KOPT-K1 (cell line): ENCODE data around the gene TRDN.
"Not testable (repeated sequence)": the region's sequence is repeated elsewhere in the genome, so short reads cannot be mapped to it uniquely, and the experiment has no call there.

Experiments
- H3K27ac ChIP-seq: fragments of 200-600 bp; sonication (generic); 2 replicates; pipeline ENCODE4 v1.5.1; 2016; ENCODE audit warnings: antibody characterized with exemption, mild to moderate bottlenecking, low read depth, low read length; ENCODE audit not compliant: poor library complexity, severe bottlenecking
- H3K36me3 ChIP-seq: fragments of 200-600 bp; sonication (generic); 2 replicates; pipeline ENCODE4 v1.5.1; 2017; ENCODE audit warnings: antibody characterized with exemption, mild to moderate bottlenecking, low read length, moderate library complexity; ENCODE audit not compliant: insufficient read depth
- H3K9me3 ChIP-seq: fragments of 200-600 bp; sonication (generic); 2 replicates; pipeline ENCODE4 v1.5.1; 2017; ENCODE audit warnings: antibody characterized with exemption, low read length, mild to moderate bottlenecking; ENCODE audit not compliant: insufficient read depth, poor library complexity, severe bottlenecking

Gene TRDN

GRCh38 chr6:123453071-123453470, 183.7 kb downstream of the TRDN start:
- H3K36me3 ChIP-seq, H3K27ac ChIP-seq, H3K9me3 ChIP-seq: not testable (repeated sequence)

DNA sequence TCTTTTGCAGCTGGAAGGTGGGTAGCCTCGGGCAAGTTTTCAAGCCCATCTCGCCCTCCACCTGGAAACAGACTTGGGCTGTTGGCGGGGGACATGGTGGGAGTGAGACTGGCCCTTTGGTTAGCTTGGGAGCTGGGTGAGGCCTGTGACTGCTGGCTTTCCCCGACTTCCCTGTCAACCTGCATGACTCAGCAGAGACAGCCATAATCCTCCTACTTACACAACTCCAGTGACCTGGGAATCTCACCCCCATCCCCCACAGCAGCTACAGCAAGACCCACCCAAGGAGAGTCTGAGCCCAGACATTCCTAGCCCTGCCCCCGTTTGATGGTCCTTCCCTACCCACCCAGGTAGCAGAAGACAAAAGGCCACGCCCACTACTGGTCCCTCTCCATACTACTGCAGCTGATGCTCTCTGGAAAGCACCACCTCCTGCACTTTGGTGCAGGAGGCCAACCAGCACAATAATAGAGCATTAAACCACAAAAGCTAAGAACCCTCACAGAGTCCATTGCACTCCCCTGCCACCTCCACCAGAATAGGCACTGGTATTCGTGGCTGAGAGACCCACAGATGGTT, 188.4 kb downstream of the TRDN start:
- Histone ChIP-seq H3K27ac (no peak overlapping the region), H3K36me3 (no peaks in the 10 kb centered on the region), H3K9me3 (no peaks in the 10 kb centered on the region)

DNA sequence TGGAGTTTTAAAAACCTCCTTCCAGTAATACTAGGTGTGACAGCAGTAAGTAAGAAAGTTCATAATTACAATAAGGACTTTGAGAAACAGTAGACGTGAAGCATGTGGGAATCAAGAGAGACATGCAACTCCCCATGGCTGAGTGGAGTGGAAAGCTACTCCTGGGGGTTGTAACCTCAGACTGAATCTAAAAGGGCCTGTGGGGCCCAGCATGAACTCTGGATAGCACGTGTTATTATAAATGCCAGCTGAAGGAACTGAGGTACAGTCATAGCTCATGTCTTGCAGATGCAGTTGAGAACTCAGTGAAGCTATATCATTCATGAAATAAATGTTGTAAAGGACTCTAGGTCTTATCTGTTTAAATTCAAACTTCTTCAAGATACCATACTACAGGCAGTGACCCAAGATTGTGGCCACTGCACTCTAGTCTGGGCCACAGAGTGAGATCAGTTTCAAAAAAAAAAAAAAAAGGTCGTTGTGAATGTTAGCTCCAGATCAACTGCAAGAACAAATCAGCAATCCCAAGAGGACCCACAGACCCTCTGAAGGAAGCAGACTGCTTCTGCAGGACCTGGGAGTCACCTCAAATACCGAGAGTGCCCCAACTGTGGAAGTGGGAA, 189.3 kb downstream of the TRDN start:
- no peaks in the 10 kb centered on the region for H3K9me3 ChIP-seq
- H3K36me3 ChIP-seq = no peaks in the 10 kb centered on the region

DNA sequence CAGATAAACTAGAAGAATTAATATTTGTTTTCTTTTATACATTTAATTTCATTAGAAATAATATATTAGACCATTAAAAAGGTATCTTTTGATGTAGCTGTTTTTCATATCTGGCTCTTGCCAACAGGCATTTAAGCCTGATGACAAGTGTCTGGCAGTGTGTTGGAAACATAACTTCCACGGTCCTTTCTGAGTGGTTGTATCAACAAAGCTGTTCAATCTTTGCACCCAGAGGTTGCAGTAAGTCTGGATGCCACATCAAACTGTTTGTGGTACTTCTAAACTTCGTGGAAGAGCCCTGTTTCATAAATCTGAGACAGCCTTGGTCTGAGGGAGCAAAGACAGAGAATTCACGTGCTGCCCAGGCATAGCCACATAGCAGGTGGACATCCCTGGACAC, 197.4 kb downstream of the TRDN start:
- Histone ChIP-seq H3K9me3 (no peaks in the 10 kb centered on the region), H3K36me3 (no peaks in the 10 kb centered on the region), H3K27ac (no peak overlapping the region)

More for the DNA sequence above, 189.3 kb downstream of the TRDN start:
- no peak overlapping the region for H3K27ac ChIP-seq

DNA sequence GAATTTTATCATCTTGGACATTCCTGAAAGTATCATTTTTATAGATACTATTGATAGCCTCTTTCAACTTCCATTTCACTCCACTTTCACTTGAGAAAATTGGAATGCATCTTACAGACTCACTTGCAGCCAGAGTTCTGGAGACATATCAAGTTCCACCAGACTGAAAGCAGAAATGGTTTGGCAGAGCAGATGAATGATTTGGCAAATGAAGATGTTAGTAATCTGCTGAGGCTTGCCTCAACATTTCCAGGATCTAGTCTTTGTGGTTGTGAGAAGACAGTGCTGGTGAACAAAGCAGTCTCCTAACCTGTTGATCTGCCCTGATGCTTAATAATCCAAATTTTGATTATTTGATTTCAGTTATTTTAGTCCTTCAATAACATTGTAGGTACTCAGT, 202.6 kb downstream of the TRDN start:
- Histone ChIP-seq H3K36me3 (no peaks in the 10 kb centered on the region), H3K9me3 (no peaks in the 10 kb centered on the region), H3K27ac (no peak overlapping the region)

DNA sequence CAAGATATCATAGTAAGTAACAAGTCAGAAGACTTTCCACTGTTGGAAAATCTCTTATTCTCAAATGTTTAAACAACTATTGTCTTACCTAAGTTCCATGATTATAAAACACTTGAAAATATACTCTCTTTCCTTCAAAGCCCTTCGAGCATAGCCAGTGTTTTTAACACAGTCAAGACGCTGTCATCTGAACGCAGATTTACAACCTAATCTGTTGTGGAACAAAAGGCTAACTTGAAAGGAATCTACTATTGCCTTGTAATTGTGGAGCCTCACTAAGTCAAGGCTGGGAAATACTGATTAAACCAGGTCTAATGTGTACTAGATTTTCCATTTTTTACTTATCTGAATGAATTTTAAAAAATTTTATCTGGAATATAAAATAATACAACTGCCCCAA, 205.8 kb downstream of the TRDN start:
- H3K9me3 ChIP-seq = no peaks in the 10 kb centered on the region
- H3K27ac ChIP-seq = no peak overlapping the region
- H3K36me3 ChIP-seq = no peaks in the 10 kb centered on the region

DNA sequence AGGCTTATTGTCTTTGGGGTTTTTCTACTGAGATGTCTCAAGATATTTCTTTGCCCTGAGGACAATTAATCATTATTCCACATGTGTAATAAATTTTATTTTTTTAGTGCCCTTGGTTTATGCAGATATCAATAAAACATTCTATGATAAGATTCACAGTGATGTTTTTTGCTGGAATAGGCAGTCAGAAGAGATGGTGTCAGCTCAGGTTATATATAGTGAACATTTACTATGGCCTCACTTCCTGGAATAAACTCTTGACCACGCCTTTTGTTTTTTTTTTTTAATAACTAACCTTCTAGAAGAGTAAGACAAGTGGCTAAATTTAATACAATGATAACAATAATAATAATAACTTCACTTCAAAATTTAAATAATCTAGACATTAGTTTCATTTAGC, 209.7 kb downstream of the TRDN start:
- no peak overlapping the region for H3K27ac ChIP-seq
- no peaks in the 10 kb centered on the region for H3K9me3 ChIP-seq
- H3K36me3 ChIP-seq = no peaks in the 10 kb centered on the region

- no peak overlapping the region for H3K27ac ChIP-seq
- no peaks in the 10 kb centered on the region for H3K9me3 ChIP-seq
Measured at GRCh38 chr6:123423130-123423529, 213.6 kb downstream of the TRDN start.

DNA sequence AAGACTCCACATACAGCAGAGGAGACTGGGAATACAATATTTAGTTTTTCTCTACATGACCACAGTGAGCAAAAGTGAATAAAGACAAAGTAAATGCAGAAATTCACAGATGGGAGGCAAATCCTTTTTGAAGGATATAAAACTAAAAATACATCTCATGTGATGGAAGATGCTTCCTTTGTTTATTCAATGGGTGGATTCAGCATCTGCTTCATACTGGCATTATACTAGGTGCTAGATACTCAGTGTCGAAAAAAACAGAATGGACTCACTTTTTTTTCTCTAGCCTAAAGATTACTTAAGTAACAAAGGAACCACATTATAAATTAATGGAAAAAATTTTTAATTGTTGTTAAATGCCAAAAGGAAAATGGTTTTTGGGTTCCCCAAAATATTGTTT, 216.2 kb downstream of the TRDN start:
- H3K9me3 ChIP-seq = no peaks in the 10 kb centered on the region
- H3K36me3 ChIP-seq = no peaks in the 10 kb centered on the region
- no peak overlapping the region for H3K27ac ChIP-seq

More at GRCh38 chr6:123423130-123423529, 213.6 kb downstream of the TRDN start:
- no peaks in the 10 kb centered on the region for H3K36me3 ChIP-seq

DNA sequence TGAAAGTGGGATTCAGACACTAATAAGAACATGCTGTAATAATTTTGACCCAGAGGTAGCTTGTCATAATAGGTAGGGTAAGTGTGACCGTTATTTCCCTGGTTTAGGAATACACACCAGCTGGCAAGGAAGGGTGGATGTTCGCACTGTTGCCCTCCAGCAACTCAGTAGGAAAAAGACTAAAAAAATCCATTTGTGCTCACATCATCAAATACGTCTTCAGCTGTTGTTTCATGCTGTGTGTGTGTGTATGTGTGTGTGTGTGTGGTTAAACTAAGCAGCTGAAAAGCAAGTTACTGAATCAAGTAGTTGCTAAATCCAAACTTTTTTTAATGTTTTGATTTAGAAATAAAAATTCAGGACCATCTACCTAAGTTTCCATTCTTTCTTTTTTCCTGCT, 218.7 kb downstream of the TRDN start:
- H3K9me3 ChIP-seq = no peaks in the 10 kb centered on the region
- no peaks in the 10 kb centered on the region for H3K36me3 ChIP-seq
- no peak overlapping the region for H3K27ac ChIP-seq

- H3K36me3 ChIP-seq = no peaks in the 10 kb centered on the region
- no peak overlapping the region for H3K27ac ChIP-seq
- no peaks in the 10 kb centered on the region for H3K9me3 ChIP-seq
Measured at GRCh38 chr6:123417535-123417934, 219.2 kb downstream of the TRDN start.

DNA sequence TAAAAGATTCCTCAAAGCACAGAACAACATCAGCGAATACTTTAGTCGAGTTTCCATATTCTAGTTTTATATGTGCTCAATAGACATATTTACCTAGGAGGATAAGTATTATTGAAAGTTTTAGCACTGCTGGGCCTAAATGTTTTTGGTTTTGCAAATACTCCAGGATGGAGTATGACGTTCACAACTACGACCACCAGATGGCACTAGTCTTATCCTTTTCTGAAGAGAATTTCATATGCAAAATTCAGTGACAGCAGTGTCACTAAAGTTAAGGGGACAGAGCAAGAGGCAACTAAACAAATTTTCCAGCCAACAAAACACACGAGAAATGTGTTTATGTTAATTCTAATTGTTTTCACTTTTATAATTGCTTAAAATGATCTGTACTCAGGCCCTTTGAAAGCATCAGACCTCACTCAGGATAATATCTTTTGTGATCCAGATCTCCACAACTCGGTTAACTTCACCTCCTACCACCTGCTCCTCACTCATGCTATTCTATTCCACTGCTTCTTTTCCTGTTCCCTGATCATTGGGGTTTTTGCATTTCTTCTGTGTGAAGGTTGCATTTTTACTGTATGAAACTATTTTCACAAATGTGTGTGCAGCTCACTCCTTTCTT, 220.8 kb downstream of the TRDN start:
- Histone ChIP-seq H3K9me3 (no peaks in the 10 kb centered on the region), H3K27ac (no peak overlapping the region), H3K36me3 (no peaks in the 10 kb centered on the region)

DNA sequence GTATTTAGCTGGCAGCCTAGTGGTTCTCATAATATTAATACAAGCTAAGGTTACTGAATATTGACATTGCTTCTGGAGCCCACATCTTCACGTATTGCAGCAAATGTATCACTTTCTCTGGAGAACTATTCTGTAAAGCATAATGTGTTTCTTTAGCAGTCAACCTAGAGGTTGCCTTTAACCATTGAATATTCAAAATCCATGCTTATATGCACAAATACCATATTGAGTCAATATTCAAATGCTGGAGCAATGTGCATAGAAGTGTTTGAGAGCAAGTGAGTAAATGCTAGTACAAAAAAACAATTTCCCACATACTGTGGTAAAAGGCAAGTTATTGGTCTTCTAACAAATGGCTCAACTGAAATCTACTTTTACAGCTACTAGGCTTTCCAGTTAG, 231.8 kb downstream of the TRDN start:
- H3K36me3 ChIP-seq = no peaks in the 10 kb centered on the region
- H3K27ac ChIP-seq = no peak overlapping the region
- H3K9me3 ChIP-seq = no peaks in the 10 kb centered on the region

DNA sequence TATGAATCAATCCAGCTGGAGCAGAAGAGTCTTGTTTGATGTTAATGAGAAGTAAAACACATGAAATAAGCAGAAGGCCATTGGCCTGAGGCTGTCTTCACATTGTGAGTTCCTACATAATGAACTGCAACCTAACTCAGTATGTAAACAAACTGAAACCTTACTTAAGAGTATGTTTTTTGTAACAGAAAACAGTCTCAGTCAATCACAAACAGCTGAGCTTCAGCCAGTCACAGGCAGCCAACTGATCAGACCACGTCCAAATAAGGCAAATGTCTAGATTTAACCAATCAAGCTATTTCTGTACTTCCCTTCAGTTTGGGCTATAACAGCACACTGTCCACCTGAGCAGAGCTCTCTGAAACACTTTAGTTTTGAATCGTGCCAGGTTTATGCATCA, 234.7 kb downstream of the TRDN start:
- Histone ChIP-seq H3K27ac (no peak overlapping the region), H3K9me3 (no peaks in the 10 kb centered on the region), H3K36me3 (no peaks in the 10 kb centered on the region)

GRCh38 chr6:123398072-123398471, 238.7 kb downstream of the TRDN start:
- no peaks in the 10 kb centered on the region for H3K9me3 ChIP-seq
- H3K27ac ChIP-seq = no peak overlapping the region
- H3K36me3 ChIP-seq = no peaks in the 10 kb centered on the region

GRCh38 chr6:123393331-123393730, 243.4 kb downstream of the TRDN start:
- Histone ChIP-seq H3K36me3 (no peaks in the 10 kb centered on the region), H3K27ac (no peak overlapping the region), H3K9me3 (no peaks in the 10 kb centered on the region)
